ENCODE results near the gene CBX2.
"Not testable (repeated sequence)": the region's sequence is repeated elsewhere in the genome, so short reads cannot be mapped to it uniquely, and the experiment has no call there.

The CBX2 gene

DNA sequence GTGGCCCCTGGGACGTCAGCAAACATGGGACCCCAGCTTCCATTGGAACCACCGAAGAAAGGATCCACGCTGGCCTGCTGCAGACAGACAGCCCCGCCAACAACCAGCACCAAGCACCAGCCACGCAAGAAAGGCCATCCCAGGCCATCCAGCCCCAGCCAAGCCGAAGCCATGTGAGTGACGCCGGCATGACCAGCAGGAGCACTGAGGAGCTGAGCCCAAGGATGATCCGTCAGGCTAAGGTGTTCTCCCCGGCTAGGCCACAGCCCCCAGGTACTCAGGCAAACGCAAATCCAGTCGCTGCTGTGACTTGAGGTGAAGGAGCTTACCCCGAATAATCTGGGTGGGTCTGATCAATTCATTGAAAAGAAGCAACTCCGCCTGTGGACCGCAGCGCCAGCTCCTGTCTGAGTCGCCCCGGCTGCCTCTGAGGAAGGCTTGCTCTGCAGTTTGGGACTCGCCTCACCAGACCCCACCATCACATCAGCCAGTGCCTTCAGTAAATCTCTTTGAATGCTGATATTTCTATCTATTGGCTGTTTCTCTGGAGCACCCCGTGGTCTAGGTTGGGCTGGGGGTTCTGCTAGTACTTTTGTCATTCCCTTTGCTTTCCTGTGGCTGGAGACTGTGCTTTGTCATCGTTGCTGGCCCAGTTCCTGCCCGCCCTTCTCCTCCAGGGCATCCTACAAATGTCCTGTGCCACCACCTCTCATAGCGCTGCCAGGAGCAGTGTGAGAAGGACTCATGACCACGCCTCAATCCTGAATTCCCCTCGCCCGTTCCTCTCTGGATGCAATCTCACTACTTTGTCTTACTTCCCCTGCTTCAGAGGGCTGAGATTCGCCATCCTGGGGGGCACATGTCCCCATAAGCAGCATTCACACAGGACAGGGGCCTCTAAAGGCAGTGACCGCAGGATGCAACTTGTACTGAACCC lies 8.1 kb upstream of the CBX2 start:
- Histone ChIP-seq H3K27ac (ENCODE audit: low read depth in 2 of 2, low read length in 2 of 2) (no peak overlapping the region), H3K4me3 (ENCODE audit: low read length in 2 of 2) (no peak overlapping the region), H3K36me3 (ENCODE audit: control insufficient read depth in 2 of 2, insufficient read depth in 2 of 2, low read length in 2 of 2) (no peaks in the 10 kb centered on the region), H3K9me3 (ENCODE audit: control insufficient read depth in 2 of 2, low read length in 2 of 2) (no peaks in the 10 kb centered on the region), H3K27me3 (ENCODE audit: control insufficient read depth in 2 of 2, insufficient read depth in 2 of 2, low read length in 2 of 2) (peaks cover 21 to 23% of the 10 kb centered on the region in 2 donors), H3K4me1 (ENCODE audit: control insufficient read depth in 2 of 2, insufficient read depth in 2 of 2, low read length in 2 of 2) (no peaks in the 10 kb centered on the region), H3K9ac (ENCODE audit: low read depth in 1 of 2, low read length in 2 of 2) (no peak overlapping the region)

GRCh38 chr17:79771276-79771675 lies 6.7 kb upstream of the CBX2 start:
- Histone ChIP-seq H3K27ac (ENCODE audit: low read depth in 2 of 2, low read length in 2 of 2) (no peak overlapping the region), H3K9me3 (ENCODE audit: control insufficient read depth in 2 of 2, low read length in 2 of 2) (no peaks in the 10 kb centered on the region), H3K9ac (ENCODE audit: low read depth in 1 of 2, low read length in 2 of 2) (no peak overlapping the region), H3K36me3 (ENCODE audit: control insufficient read depth in 2 of 2, insufficient read depth in 2 of 2, low read length in 2 of 2) (no peaks in the 10 kb centered on the region), H3K27me3 (ENCODE audit: control insufficient read depth in 2 of 2, insufficient read depth in 2 of 2, low read length in 2 of 2) (peaks cover 34 to 35% of the 10 kb centered on the region in 2 donors), H3K4me1 (ENCODE audit: control insufficient read depth in 2 of 2, insufficient read depth in 2 of 2, low read length in 2 of 2) (no peaks in the 10 kb centered on the region), H3K4me3 (ENCODE audit: low read length in 2 of 2) (no peak overlapping the region)

GRCh38 chr17:79772726-79773125 lies 5.2 kb upstream of the CBX2 start:
- H3K36me3 ChIP-seq (ENCODE audit: control insufficient read depth in 2 of 2, insufficient read depth in 2 of 2, low read length in 2 of 2); H3K9me3 ChIP-seq (ENCODE audit: control insufficient read depth in 2 of 2, low read length in 2 of 2); H3K27ac ChIP-seq (ENCODE audit: low read depth in 2 of 2, low read length in 2 of 2); H3K4me1 ChIP-seq (ENCODE audit: control insufficient read depth in 2 of 2, insufficient read depth in 2 of 2, low read length in 2 of 2); H3K9ac ChIP-seq (ENCODE audit: low read depth in 1 of 2, low read length in 2 of 2); H3K4me3 ChIP-seq (ENCODE audit: low read length in 2 of 2): not testable (repeated sequence)
- H3K27me3 ChIP-seq (ENCODE audit: control insufficient read depth in 2 of 2, insufficient read depth in 2 of 2, low read length in 2 of 2): peaks cover 43 to 45% of the 10 kb centered on the region in 2 donors

- no peak overlapping the region for H3K9ac ChIP-seq (ENCODE audit: low read depth in 1 of 2, low read length in 2 of 2)
- H3K27ac ChIP-seq (ENCODE audit: low read depth in 2 of 2, low read length in 2 of 2): no peak overlapping the region
- no peaks in the 10 kb centered on the region for H3K36me3 ChIP-seq (ENCODE audit: control insufficient read depth in 2 of 2, insufficient read depth in 2 of 2, low read length in 2 of 2)
- peaks cover 10 to 12% of the 10 kb centered on the region in 2 donors for H3K4me1 ChIP-seq (ENCODE audit: control insufficient read depth in 2 of 2, insufficient read depth in 2 of 2, low read length in 2 of 2)
- peaks cover 45 to 53% of the 10 kb centered on the region in 2 donors for H3K27me3 ChIP-seq (ENCODE audit: control insufficient read depth in 2 of 2, insufficient read depth in 2 of 2, low read length in 2 of 2)
- no peak overlapping the region for H3K4me3 ChIP-seq (ENCODE audit: low read length in 2 of 2)
- H3K9me3 ChIP-seq (ENCODE audit: control insufficient read depth in 2 of 2, low read length in 2 of 2): no peaks in the 10 kb centered on the region
Observed at GRCh38 chr17:79774561-79774975, 3.4 kb upstream of the CBX2 start.

DNA sequence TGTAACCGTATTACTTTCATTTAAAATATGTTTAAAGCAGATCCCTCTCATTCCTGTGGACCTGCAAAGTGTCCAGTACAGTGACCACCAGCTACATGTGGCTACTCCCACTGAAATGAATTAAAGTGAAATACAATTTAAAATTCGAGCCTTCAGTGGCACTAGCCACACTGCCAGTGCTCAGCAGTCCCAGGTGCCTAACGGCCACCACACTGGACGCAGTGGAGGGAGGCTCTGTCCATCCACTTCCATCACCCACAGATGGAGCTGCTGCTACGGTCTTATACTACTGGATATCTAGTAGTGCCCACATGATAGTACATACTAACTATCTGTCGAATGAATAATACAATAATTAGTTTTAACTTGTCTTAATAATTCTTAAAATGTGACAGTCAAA lies 2.3 kb upstream of the CBX2 start:
- no peak overlapping the region for H3K4me3 ChIP-seq (ENCODE audit: low read length in 2 of 2)
- H3K27ac ChIP-seq (ENCODE audit: low read depth in 2 of 2, low read length in 2 of 2): no peak overlapping the region
- peaks cover 49 to 57% of the 10 kb centered on the region in 2 donors for H3K27me3 ChIP-seq (ENCODE audit: control insufficient read depth in 2 of 2, insufficient read depth in 2 of 2, low read length in 2 of 2)
- H3K9me3 ChIP-seq (ENCODE audit: control insufficient read depth in 2 of 2, low read length in 2 of 2): no peaks in the 10 kb centered on the region
- peaks cover 10 to 12% of the 10 kb centered on the region in 2 donors for H3K4me1 ChIP-seq (ENCODE audit: control insufficient read depth in 2 of 2, insufficient read depth in 2 of 2, low read length in 2 of 2)
- no peak overlapping the region for H3K9ac ChIP-seq (ENCODE audit: low read depth in 1 of 2, low read length in 2 of 2)
- H3K36me3 ChIP-seq (ENCODE audit: control insufficient read depth in 2 of 2, insufficient read depth in 2 of 2, low read length in 2 of 2): no peaks in the 10 kb centered on the region

GRCh38 chr17:79776376-79777119 lies 1.4 kb upstream of the CBX2 start:
- Histone ChIP-seq H3K4me3 (ENCODE audit: low read length in 2 of 2) (no peak overlapping the region), H3K27me3 (ENCODE audit: control insufficient read depth in 2 of 2, insufficient read depth in 2 of 2, low read length in 2 of 2) (peaks cover 49 to 63% of the 10 kb centered on the region in 2 donors), H3K9me3 (ENCODE audit: control insufficient read depth in 2 of 2, low read length in 2 of 2) (no peaks in the 10 kb centered on the region), H3K4me1 (ENCODE audit: control insufficient read depth in 2 of 2, insufficient read depth in 2 of 2, low read length in 2 of 2) (peaks cover 10 to 12% of the 10 kb centered on the region in 2 donors), H3K27ac (ENCODE audit: low read depth in 2 of 2, low read length in 2 of 2) (no peak overlapping the region), H3K9ac (ENCODE audit: low read depth in 1 of 2, low read length in 2 of 2) (no peak overlapping the region), H3K36me3 (ENCODE audit: control insufficient read depth in 2 of 2, insufficient read depth in 2 of 2, low read length in 2 of 2) (no peaks in the 10 kb centered on the region)

GRCh38 chr17:79777120-79777893 lies 641 bp upstream of the CBX2 start:
- H3K27ac ChIP-seq (ENCODE audit: low read depth in 2 of 2, low read length in 2 of 2): no peak overlapping the region
- H3K27me3 ChIP-seq (ENCODE audit: control insufficient read depth in 2 of 2, insufficient read depth in 2 of 2, low read length in 2 of 2): peaks cover 45 to 70% of the 10 kb centered on the region in 2 donors
- H3K36me3 ChIP-seq (ENCODE audit: control insufficient read depth in 2 of 2, insufficient read depth in 2 of 2, low read length in 2 of 2): no peaks in the 10 kb centered on the region
- H3K4me3 ChIP-seq (ENCODE audit: low read length in 2 of 2): peak overlapping the region in 1 of 2 donors; percentile 49
- H3K4me1 ChIP-seq (ENCODE audit: control insufficient read depth in 2 of 2, insufficient read depth in 2 of 2, low read length in 2 of 2): peaks cover 10 to 12% of the 10 kb centered on the region in 2 donors
- no peak overlapping the region for H3K9ac ChIP-seq (ENCODE audit: low read depth in 1 of 2, low read length in 2 of 2)
- no peaks in the 10 kb centered on the region for H3K9me3 ChIP-seq (ENCODE audit: control insufficient read depth in 2 of 2, low read length in 2 of 2)

- Histone ChIP-seq H3K4me3 (ENCODE audit: low read length in 2 of 2) (no peak overlapping the region), H3K27ac (ENCODE audit: low read depth in 2 of 2, low read length in 2 of 2) (no peak overlapping the region), H3K9me3 (ENCODE audit: control insufficient read depth in 2 of 2, low read length in 2 of 2) (no peaks in the 10 kb centered on the region), H3K27me3 (ENCODE audit: control insufficient read depth in 2 of 2, insufficient read depth in 2 of 2, low read length in 2 of 2) (peaks cover 47 to 68% of the 10 kb centered on the region in 2 donors), H3K4me1 (ENCODE audit: control insufficient read depth in 2 of 2, insufficient read depth in 2 of 2, low read length in 2 of 2) (peaks cover 10 to 12% of the 10 kb centered on the region in 2 donors), H3K9ac (ENCODE audit: low read depth in 1 of 2, low read length in 2 of 2) (peak overlapping the region in 1 of 2 donors; percentile 6), H3K36me3 (ENCODE audit: control insufficient read depth in 2 of 2, insufficient read depth in 2 of 2, low read length in 2 of 2) (no peaks in the 10 kb centered on the region)
Observed at GRCh38 chr17:79778504-79779083, 646 bp downstream of the CBX2 start.

DNA sequence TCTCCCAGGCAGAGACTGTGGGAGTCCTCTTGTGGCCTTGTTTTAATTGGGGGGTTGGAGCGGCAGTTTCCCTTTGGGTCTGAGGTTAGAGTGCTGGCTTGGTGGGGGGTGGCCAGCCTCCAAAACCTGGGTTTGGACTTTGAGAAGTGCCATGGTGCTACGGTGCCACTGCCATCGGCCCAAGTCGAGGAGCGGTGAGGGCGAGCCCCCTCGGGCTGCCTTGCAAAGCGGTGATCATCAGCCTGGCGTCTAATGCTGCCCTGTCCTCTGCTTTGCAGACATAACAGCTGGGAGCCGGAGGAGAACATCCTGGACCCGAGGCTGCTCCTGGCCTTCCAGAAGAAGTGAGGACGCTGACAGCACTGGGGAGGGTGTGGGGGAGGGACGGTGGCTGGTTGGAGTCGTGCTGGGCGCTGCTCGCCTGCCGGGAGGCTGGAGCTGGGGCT lies 1.2 kb downstream of the CBX2 start:
- Histone ChIP-seq H3K36me3 (ENCODE audit: control insufficient read depth in 2 of 2, insufficient read depth in 2 of 2, low read length in 2 of 2) (no peaks in the 10 kb centered on the region), H3K27ac (ENCODE audit: low read depth in 2 of 2, low read length in 2 of 2) (no peak overlapping the region), H3K9me3 (ENCODE audit: control insufficient read depth in 2 of 2, low read length in 2 of 2) (no peaks in the 10 kb centered on the region), H3K9ac (ENCODE audit: low read depth in 1 of 2, low read length in 2 of 2) (peak overlapping the region in 1 of 2 donors; percentile 6), H3K27me3 (ENCODE audit: control insufficient read depth in 2 of 2, insufficient read depth in 2 of 2, low read length in 2 of 2) (peaks cover 45 to 66% of the 10 kb centered on the region in 2 donors), H3K4me3 (ENCODE audit: low read length in 2 of 2) (no peak overlapping the region), H3K4me1 (ENCODE audit: control insufficient read depth in 2 of 2, insufficient read depth in 2 of 2, low read length in 2 of 2) (peaks cover 10 to 12% of the 10 kb centered on the region in 2 donors)
